Upper lobe of right lung (tissue), 1 donor: ENCODE data around the gene MYEOV. TPM values are rescaled to one million over a fixed set of nuclear protein-coding genes. Genes with fewer than 3 reads are reported as not detected.
A peak's percentile ranks its signal among the peaks of the same experiment; 100 is the strongest.

ENCODE experiments used
- ATAC-seq: fragments of 200-7000 bp; cut with Tn5 transposase; one replicate; pipeline ENCODE4 v1.9.1; 2020; ENCODE audit warnings: mild to moderate bottlenecking, moderate library complexity
- DNase-seq: peaks from one replicate; pipeline ENCODE4 v3.0.0-alpha.2; 2020
- H3K27ac ChIP-seq: fragments of 200-600 bp; one replicate; pipeline ENCODE4 v1.8.0; 2022
- H3K27me3 ChIP-seq: fragments of 200-600 bp; one replicate; pipeline ENCODE4 v1.8.0; 2022; ENCODE audit warnings: mild to moderate bottlenecking
- H3K36me3 ChIP-seq: fragments of 200-600 bp; one replicate; pipeline ENCODE4 v1.8.0; 2022
- H3K4me1 ChIP-seq: fragments of 200-600 bp; one replicate; pipeline ENCODE4 v1.8.0; 2022
- H3K4me3 ChIP-seq: fragments of 200-600 bp; one replicate; pipeline ENCODE4 v1.8.0; 2022; ENCODE audit warnings: mild to moderate bottlenecking
- H3K9me3 ChIP-seq: fragments of 200-600 bp; one replicate; pipeline ENCODE4 v1.8.0; 2022
- intact Hi-C: fragments of 100-400 bp; cut with DNase I; formaldehyde crosslinking; loops from one replicate; pipeline ENCODE4 v1.11.0; 2022
- total RNA-seq: library from RNA; stranded (reverse); fragmentation: NEBNext Ultra II Directional; extraction: Animal tissue kit (Norgen Biotek cat#: 25700); gene quantifications from one replicate; pipeline ENCODE4 v1.2.1, GENCODE V29; 2021
- TF ChIP-seq, protein P1 (sequence below): fragments of 200-600 bp; IDR thresholded peaks from one replicate; pipeline ENCODE4 v1.8.0; 2022; ENCODE audit warnings: antibody characterized with exemption
- donor health status: DM: no; HTN: yes; CAD: no; lungs with severe emphysema.

MYEOV gene
- total RNA-seq, 1 donor from 2014 or later: 0.23 TPM

DNA sequence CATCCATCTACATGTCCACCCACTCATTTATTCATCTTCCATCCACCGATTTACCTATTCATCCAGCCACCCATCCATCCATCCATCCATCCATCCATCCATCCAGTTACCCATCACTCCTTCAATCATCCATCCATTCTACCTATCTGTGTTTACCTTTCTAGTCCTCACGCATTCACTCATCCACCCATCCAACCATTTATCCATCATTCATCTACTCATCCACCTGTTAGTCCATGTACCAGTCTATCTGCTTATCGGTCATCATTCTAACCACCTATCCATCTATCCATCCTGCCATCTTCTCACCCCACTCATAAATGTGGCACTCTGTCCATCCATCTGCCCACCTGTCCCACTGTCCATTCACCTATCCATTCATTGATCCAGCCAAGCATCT lies 21.9 kb upstream of the MYEOV start:
- no peaks in the 10 kb centered on the region for H3K36me3 ChIP-seq
- intact Hi-C loops: no loop called here

DNA sequence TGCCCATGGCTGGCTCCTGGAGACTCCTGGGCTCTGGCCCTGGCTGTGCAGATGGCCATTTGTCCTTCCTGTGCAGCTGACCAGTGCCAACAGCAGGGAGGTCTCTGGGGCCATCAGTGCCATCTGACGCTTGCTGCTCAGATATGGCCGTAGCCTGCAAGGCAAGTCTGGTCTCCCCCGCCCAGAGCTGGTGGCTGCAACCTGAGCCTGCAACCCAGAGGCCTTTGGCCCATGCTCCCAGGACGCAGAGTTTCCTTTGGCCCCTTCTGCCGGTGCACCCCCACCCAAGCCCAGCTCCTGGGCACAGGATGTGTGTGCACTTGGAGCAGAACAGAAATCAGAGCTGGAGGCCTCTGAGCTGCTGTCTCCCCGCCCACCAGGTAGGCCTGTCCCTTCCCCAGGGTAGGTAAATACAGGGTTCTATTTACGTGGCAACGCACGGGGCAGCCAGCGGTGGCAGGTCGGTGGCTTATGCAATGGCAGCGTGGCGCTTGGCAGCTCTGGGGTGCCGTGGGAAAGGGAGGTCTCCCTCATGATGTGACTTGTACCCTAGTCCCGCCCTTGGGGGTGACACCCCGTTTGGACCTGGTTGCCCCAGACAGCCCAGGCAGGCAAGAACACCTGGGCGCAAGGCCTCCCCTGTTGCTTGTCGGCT lies 21.0 kb upstream of the MYEOV start:
- Histone ChIP-seq H3K4me1 (peaks cover 10% of the 10 kb centered on the region), H3K27ac (no peak overlapping the region), H3K9me3 (no peaks in the 10 kb centered on the region), H3K4me3 (no peak overlapping the region), H3K36me3 (no peaks in the 10 kb centered on the region), H3K27me3 (no peaks in the 10 kb centered on the region)
- ATAC-seq: no peak
- intact Hi-C loops: no loop called here
- peak; percentile 66 for DNase-seq
- TF ChIP-seq, protein P1, sequence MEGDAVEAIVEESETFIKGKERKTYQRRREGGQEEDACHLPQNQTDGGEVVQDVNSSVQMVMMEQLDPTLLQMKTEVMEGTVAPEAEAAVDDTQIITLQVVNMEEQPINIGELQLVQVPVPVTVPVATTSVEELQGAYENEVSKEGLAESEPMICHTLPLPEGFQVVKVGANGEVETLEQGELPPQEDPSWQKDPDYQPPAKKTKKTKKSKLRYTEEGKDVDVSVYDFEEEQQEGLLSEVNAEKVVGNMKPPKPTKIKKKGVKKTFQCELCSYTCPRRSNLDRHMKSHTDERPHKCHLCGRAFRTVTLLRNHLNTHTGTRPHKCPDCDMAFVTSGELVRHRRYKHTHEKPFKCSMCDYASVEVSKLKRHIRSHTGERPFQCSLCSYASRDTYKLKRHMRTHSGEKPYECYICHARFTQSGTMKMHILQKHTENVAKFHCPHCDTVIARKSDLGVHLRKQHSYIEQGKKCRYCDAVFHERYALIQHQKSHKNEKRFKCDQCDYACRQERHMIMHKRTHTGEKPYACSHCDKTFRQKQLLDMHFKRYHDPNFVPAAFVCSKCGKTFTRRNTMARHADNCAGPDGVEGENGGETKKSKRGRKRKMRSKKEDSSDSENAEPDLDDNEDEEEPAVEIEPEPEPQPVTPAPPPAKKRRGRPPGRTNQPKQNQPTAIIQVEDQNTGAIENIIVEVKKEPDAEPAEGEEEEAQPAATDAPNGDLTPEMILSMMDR: no peak

More for the DNA sequence above, 21.9 kb upstream of the MYEOV start:
- no peak overlapping the region for H3K4me3 ChIP-seq
- no peak for ATAC-seq
- no peak overlapping the region for H3K27ac ChIP-seq
- H3K9me3 ChIP-seq: no peaks in the 10 kb centered on the region
- peaks cover 13% of the 10 kb centered on the region for H3K4me1 ChIP-seq
- H3K27me3 ChIP-seq: no peaks in the 10 kb centered on the region
- TF ChIP-seq, protein P1: no peak
- DNase-seq: no peak

- Histone ChIP-seq H3K27me3 (no peaks in the 10 kb centered on the region), H3K36me3 (no peaks in the 10 kb centered on the region), H3K4me3 (no peak overlapping the region), H3K27ac (no peak overlapping the region), H3K4me1 (peaks cover 12% of the 10 kb centered on the region), H3K9me3 (no peaks in the 10 kb centered on the region)
- TF ChIP-seq, protein P1: no peak
- DNase-seq (peak; percentile 51), ATAC-seq (no peak)
- intact Hi-C loops: no loop called here
Measured at GRCh38 chr11:69273571-69273970, 20.4 kb upstream of the MYEOV start.

DNA sequence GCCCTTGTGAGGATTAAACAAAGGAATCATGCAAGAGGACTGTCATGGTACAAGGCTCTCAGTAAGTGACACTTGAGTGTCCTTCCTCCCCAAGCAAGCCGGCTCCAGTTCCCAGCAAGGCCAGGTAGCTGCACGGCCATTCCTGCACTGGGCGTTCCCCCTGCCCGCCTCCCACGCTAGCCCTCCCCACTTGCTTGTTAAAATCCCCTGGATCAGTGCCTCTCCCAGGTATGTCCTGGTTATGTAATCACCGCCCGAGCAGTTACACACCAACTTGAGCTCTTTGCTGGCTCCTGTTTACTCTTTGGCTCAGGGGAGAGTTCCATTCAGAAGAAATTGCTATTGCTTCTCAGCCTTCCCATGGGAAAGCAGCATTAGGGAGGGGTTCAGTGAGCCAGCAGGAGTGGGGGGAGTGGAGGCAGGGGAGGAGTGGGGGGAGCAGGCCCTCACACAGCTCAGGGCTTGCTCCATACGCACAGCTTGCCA lies 19.4 kb upstream of the MYEOV start:
- H3K4me3 ChIP-seq: no peak overlapping the region
- peak overlapping the region; percentile 72 for H3K27ac ChIP-seq
- H3K27me3 ChIP-seq: no peaks in the 10 kb centered on the region
- peaks cover 14% of the 10 kb centered on the region for H3K4me1 ChIP-seq
- TF ChIP-seq, protein P1: no peak
- intact Hi-C loops: no loop called here
- no peaks in the 10 kb centered on the region for H3K9me3 ChIP-seq
- ATAC-seq: peak; percentile 92
- DNase-seq: peak; percentile 93
- H3K36me3 ChIP-seq: no peaks in the 10 kb centered on the region

- H3K4me3 ChIP-seq: no peak overlapping the region
- H3K36me3 ChIP-seq: no peaks in the 10 kb centered on the region
- no peaks in the 10 kb centered on the region for H3K27me3 ChIP-seq
- intact Hi-C loops: no loop called here
- TF ChIP-seq, protein P1: no peak
- no peak for ATAC-seq
- no peaks in the 10 kb centered on the region for H3K9me3 ChIP-seq
- DNase-seq: no peak
- H3K4me1 ChIP-seq: peaks cover 14% of the 10 kb centered on the region
- H3K27ac ChIP-seq: peak overlapping the region; percentile 72
Measured at GRCh38 chr11:69275178-69275577, 18.8 kb upstream of the MYEOV start.
